ENCODE results near the gene BICRAL.
"Not testable (repeated sequence)": the region's sequence is repeated elsewhere in the genome, so short reads cannot be mapped to it uniquely, and the experiment has no call there.

Gene BICRAL

GRCh38 chr6:42846505-42846904 lies 64.7 kb downstream of the BICRAL start:
- no peak for DNase-seq (ENCODE audit: low spot score)

- DNase-seq (ENCODE audit: low spot score) = no peak
These were observed 66.8 kb downstream of the BICRAL start for GRCh38 chr6:42848700-42849099.

- DNase-seq (ENCODE audit: low spot score) = no peak
These were observed 69.7 kb downstream of the BICRAL start for GRCh38 chr6:42851599-42851998.

- no peak for DNase-seq (ENCODE audit: low spot score)
These were observed 78.2 kb downstream of the BICRAL start for GRCh38 chr6:42860036-42860435.

- DNase-seq (ENCODE audit: low spot score) = no peak
These were observed 78.6 kb downstream of the BICRAL start for GRCh38 chr6:42860481-42860880.

GRCh38 chr6:42864602-42865001 lies 82.8 kb downstream of the BICRAL start:
- DNase-seq (ENCODE audit: low spot score) = no peak

- no peak for DNase-seq (ENCODE audit: low spot score)
These were observed 88.5 kb downstream of the BICRAL start for GRCh38 chr6:42870145-42870936.

GRCh38 chr6:42871711-42872110 lies 89.9 kb downstream of the BICRAL start:
- no peak for DNase-seq (ENCODE audit: low spot score)

GRCh38 chr6:42873313-42873712 lies 91.5 kb downstream of the BICRAL start:
- DNase-seq (ENCODE audit: low spot score) = no peak

GRCh38 chr6:42877695-42878094 lies 95.8 kb downstream of the BICRAL start:
- no peak for DNase-seq (ENCODE audit: low spot score)

- peak; percentile 92 for DNase-seq (ENCODE audit: low spot score)
These were observed 97.8 kb downstream of the BICRAL start, which contains the start of gene RPL7L1 for GRCh38 chr6:42879372-42880239. Gene RPL7L1 (plus strand): TSS chr6:42879616. CDS start chr6:42879911, 295 bp downstream.

GRCh38 chr6:42880240-42880817 lies 98.5 kb downstream of the BICRAL start:
- DNase-seq (ENCODE audit: low spot score) = not testable (repeated sequence)

GRCh38 chr6:42880871-42881270 lies 99.0 kb downstream of the BICRAL start:
- DNase-seq (ENCODE audit: low spot score) = not testable (repeated sequence)

- DNase-seq (ENCODE audit: low spot score) = no peak
These were observed 103.8 kb downstream of the BICRAL start for GRCh38 chr6:42885702-42886101.

GRCh38 chr6:42888201-42888600 lies 106.3 kb downstream of the BICRAL start:
- DNase-seq (ENCODE audit: low spot score) = not testable (repeated sequence)

GRCh38 chr6:42889815-42890214 lies 108.0 kb downstream of the BICRAL start:
- no peak for DNase-seq (ENCODE audit: low spot score)

GRCh38 chr6:42890311-42891198 lies 108.7 kb downstream of the BICRAL start:
- peak; percentile 84 for DNase-seq (ENCODE audit: low spot score)

- DNase-seq (ENCODE audit: low spot score) = no peak
These were observed 109.4 kb downstream of the BICRAL start for GRCh38 chr6:42891199-42891722.

GRCh38 chr6:42894041-42894828 lies 112.4 kb downstream of the BICRAL start:
- DNase-seq (ENCODE audit: low spot score) = not testable (repeated sequence)

- DNase-seq (ENCODE audit: low spot score) = no peak
These were observed 114.4 kb downstream of the BICRAL start for GRCh38 chr6:42896178-42896719.
